A673 (cell line): ENCODE measurements around the gene BTG4. TPM values are rescaled to one million over a fixed set of nuclear protein-coding genes. Genes with fewer than 3 reads are reported as not detected.

Experiments used
- BruUV-seq: library from RNA; stranded (reverse); fragments of 400-500 nt; replicated peaks from 2 replicates; lab custom pipeline; 2021; lab: Mats Ljungman, UMichigan
- CTCF ChIA-PET: fragments of 300-600 bp; sonication (Branson Sonifier 250); formaldehyde crosslinking; loops from one replicate; lab custom pipeline; 2022; ENCODE audit warnings: antibody characterized with exemption; lab: Charles Lee
- POLR2A ChIA-PET: fragments of 300-600 bp; sonication (Branson Sonifier 250); formaldehyde crosslinking; loops from one replicate; lab custom pipeline; 2022; ENCODE audit warnings: antibody characterized with exemption; ENCODE audit not compliant: low non-redundant PET; lab: Charles Lee
- DNase-seq: peaks from one replicate; pipeline ENCODE4 v3.0.0-alpha.2; 2015; ENCODE audit warnings: low spot score
- H3K27ac ChIP-seq: fragments of 200-600 bp; sonication (generic); 2 replicates; pipeline ENCODE4 v1.5.1; 2016; ENCODE audit warnings: mixed run types, low read depth, mild to moderate bottlenecking, mixed read lengths, antibody characterized with exemption, low read length; ENCODE audit not compliant: poor library complexity, severe bottlenecking
- H3K27me3 ChIP-seq: fragments of 200-600 bp; sonication (generic); replicated peaks from 2 replicates; pipeline ENCODE4 v1.6.1; 2017; ENCODE audit warnings: mixed run types, low read depth, mild to moderate bottlenecking, mixed read lengths, antibody characterized with exemption, low read length; ENCODE audit not compliant: insufficient read depth, poor library complexity
- H3K36me3 ChIP-seq: fragments of 200-600 bp; sonication (generic); 2 replicates; pipeline ENCODE4 v1.6.1; 2016; ENCODE audit warnings: mixed run types, mild to moderate bottlenecking, mixed read lengths, antibody characterized with exemption, low read length; ENCODE audit not compliant: insufficient read depth, poor library complexity, severe bottlenecking
- H3K4me1 ChIP-seq: fragments of 200-600 bp; sonication (generic); 2 replicates; pipeline ENCODE4 v1.6.1; 2017; ENCODE audit warnings: mixed run types, mild to moderate bottlenecking, mixed read lengths, antibody characterized with exemption, low read length; ENCODE audit not compliant: insufficient read depth, poor library complexity, severe bottlenecking
- H3K4me3 ChIP-seq: fragments of 200-600 bp; sonication (generic); 2 replicates; pipeline ENCODE4 v1.5.1; 2016; ENCODE audit warnings: low read depth, mixed run types, mild to moderate bottlenecking, mixed read lengths, low read length; ENCODE audit not compliant: poor library complexity, severe bottlenecking
- H3K9me3 ChIP-seq: fragments of 200-600 bp; sonication (generic); 2 replicates; pipeline ENCODE4 v1.6.1; 2016; ENCODE audit warnings: mixed run types, low read depth, mild to moderate bottlenecking, mixed read lengths, antibody characterized with exemption, low read length; ENCODE audit not compliant: poor library complexity, severe bottlenecking
- EZH2 ChIP-seq: fragments of 200-600 bp; sonication (generic); IDR thresholded peaks from 2 replicates; pipeline ENCODE4 v1.6.1; 2017; ENCODE audit warnings: borderline replicate concordance, low read depth, mild to moderate bottlenecking, mixed read lengths, antibody characterized with exemption, low read length; ENCODE audit not compliant: poor library complexity, severe bottlenecking
- intact Hi-C: fragments of 100-400 bp; cut with micrococcal nuclease; formaldehyde crosslinking; loops from one replicate; pipeline ENCODE4 v1.10.0; 2022; ENCODE audit not compliant: unreplicated experiment
- total RNA-seq: library from RNA; stranded (reverse); gene quantifications from 2 replicates; pipeline ENCODE4 v1.2.3, GENCODE V29; 2021
- TF ChIP-seq, protein P1 (sequence below): fragments of 300-800, 200-600 bp; sonication (generic); conservative IDR thresholded peaks from 2 replicates; pipeline ENCODE4 v1.5.1; 2017; ENCODE audit warnings: low read depth, mild to moderate bottlenecking, antibody characterized with exemption, low read length, moderate library complexity, mixed read lengths

BTG4 gene
- total RNA-seq, 1 experiment from 2014 or later: not detected

DNA sequence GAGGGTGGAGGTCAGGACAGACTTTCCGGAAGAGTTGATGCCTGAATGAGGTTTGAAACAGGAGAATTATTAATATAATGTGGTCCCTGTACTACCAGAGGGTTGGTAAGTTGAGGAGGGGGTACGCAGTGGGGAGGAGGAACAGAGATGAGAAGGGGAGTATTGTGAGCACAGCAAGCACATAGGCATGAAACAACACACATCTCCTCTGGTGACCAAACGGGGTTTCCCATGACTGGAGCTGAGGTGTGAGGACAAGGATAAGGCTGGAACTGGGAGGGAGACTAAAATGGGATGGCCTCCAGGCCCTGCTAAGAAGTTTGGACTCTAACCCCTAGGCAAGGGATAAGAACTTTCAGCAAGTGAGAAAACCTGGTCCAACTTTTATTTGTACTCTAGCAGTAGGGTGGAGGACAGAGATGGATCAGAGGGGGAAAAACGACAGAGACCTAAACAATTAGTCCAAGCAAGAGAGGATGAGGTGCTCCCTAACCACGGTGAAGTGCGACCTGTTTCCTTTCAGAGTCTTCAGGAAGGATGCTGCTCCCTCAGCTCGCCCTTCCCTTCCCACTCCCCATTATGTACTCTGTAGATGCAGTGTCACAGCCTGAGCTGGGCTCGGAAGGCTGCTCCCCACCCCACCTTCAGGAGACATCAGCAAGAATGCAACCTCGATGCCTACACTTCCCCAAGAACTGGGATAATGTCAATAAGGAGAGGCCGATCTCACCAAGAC, 59.2 kb downstream of the BTG4 start:
- Histone ChIP-seq H3K27ac (no peak overlapping the region), H3K4me3 (no peak overlapping the region), H3K9me3 (no peaks in the 10 kb centered on the region), H3K36me3 (no peaks in the 10 kb centered on the region), H3K27me3 (no peaks in the 10 kb centered on the region), H3K4me1 (peaks cover 10% of the 10 kb centered on the region)
- intact Hi-C loops: loop anchor here (5.0 kb wide), 2 partner anchors 109 to 389 kb away; no protein-coding TSS in a partner anchor
- DNase-seq: no peak
- ChIA-PET POLR2A (interaction anchor here (0.6 kb wide), 1 partner anchor 41 kb away, joined by 3 read pairs; no protein-coding TSS in a partner anchor), CTCF (interaction anchor here (0.6 kb wide), 1 partner anchor 972 kb away, joined by 3 read pairs; no protein-coding TSS in a partner anchor)
- BruUV-seq: no TSS peak
- TF ChIP-seq EZH2: no peak
- TF ChIP-seq, protein P1, sequence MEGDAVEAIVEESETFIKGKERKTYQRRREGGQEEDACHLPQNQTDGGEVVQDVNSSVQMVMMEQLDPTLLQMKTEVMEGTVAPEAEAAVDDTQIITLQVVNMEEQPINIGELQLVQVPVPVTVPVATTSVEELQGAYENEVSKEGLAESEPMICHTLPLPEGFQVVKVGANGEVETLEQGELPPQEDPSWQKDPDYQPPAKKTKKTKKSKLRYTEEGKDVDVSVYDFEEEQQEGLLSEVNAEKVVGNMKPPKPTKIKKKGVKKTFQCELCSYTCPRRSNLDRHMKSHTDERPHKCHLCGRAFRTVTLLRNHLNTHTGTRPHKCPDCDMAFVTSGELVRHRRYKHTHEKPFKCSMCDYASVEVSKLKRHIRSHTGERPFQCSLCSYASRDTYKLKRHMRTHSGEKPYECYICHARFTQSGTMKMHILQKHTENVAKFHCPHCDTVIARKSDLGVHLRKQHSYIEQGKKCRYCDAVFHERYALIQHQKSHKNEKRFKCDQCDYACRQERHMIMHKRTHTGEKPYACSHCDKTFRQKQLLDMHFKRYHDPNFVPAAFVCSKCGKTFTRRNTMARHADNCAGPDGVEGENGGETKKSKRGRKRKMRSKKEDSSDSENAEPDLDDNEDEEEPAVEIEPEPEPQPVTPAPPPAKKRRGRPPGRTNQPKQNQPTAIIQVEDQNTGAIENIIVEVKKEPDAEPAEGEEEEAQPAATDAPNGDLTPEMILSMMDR: no peak

DNA sequence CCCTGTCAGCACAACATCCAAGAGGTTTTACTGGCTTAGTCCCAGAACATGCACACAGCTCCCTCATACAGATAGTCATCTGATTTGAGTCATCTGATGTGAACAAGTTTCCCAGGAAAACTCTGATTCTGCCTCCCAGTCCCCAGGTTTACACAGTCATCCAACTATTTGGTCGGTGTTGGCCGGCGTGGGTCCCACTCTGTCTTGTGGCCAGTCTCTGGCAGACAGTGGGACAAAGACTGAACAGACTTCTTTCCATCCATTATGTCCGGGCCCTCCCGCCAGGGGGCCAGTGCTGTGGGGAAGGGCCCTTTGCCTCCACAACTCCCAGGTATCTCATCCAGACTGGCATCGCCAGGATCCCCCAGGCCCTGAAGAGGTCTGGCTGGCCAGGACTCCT, 60.0 kb downstream of the BTG4 start:
- no peak overlapping the region for H3K27ac ChIP-seq
- peaks cover 10% of the 10 kb centered on the region for H3K4me1 ChIP-seq
- ChIA-PET CTCF (interaction anchor here (0.5 kb wide), 1 partner anchor 1701 kb away, joined by 3 read pairs; no protein-coding TSS in a partner anchor), POLR2A (no interaction called here)
- no TSS peak for BruUV-seq
- TF ChIP-seq EZH2: no peak
- TF ChIP-seq, protein P1: no peak
- intact Hi-C loops: loop anchor here (5.0 kb wide), 2 partner anchors 110 to 390 kb away; no protein-coding TSS in a partner anchor
- H3K9me3 ChIP-seq: no peaks in the 10 kb centered on the region
- no peak overlapping the region for H3K4me3 ChIP-seq
- DNase-seq: no peak
- no peaks in the 10 kb centered on the region for H3K36me3 ChIP-seq
- no peaks in the 10 kb centered on the region for H3K27me3 ChIP-seq

DNA sequence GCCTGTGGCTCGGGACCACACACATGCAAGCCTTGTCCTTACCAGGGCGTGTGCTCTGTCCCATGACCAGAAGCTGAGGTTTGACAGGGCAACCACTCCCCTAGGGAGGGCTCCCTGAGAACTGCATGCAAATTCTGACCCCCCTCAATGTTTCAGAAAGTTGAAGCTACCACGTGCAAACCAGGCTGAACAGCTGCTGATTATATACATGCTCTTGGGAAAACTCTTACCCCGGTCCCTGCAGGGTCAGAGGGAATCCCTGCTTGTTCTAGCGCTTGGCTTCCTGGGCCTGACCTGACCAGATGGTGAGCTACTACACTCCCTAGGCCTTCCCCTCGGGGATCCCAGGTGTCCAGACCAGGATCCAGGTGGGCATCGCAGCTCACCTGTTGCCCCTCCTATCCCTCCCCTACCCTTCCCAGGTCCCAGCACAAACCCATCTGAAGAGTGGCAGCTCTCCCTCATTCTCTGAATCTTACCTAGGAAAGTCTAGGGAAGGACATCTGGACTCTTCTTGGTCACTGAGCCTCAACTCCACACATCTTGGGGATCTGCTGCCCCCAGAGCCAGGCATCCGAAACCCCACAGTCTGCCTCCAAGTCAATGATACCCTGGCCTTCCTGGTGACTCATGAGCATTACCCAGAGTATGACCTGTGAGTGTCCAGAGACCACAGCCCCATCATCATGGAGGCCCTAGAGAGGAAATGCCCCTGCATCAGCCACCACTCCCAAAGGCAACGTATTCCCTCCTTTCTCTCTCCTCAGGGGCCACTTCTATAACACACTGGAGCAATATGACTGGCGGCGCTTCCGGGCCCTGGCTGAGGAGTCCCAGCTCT, 61.5 kb downstream of the BTG4 start:
- no peaks in the 10 kb centered on the region for H3K9me3 ChIP-seq
- H3K27me3 ChIP-seq: no peaks in the 10 kb centered on the region
- no peaks in the 10 kb centered on the region for H3K36me3 ChIP-seq
- peaks cover 12% of the 10 kb centered on the region for H3K4me1 ChIP-seq
- no peak overlapping the region for H3K4me3 ChIP-seq
- intact Hi-C loops: loop anchor here (5.0 kb wide), 2 partner anchors 112 to 392 kb away; no protein-coding TSS in a partner anchor
- no peak for TF ChIP-seq EZH2
- TF ChIP-seq, protein P1: no peak
- BruUV-seq: no TSS peak
- ChIA-PET POLR2A (no interaction called here), CTCF (interaction anchor here (0.7 kb wide), 1 partner anchor 166 kb away, joined by 7 read pairs; no protein-coding TSS in a partner anchor)
- no peak for DNase-seq
- H3K27ac ChIP-seq: no peak overlapping the region
